Measurements from ENCODE around the gene MIDN. TPM values are rescaled to one million over a fixed set of nuclear protein-coding genes. Genes with fewer than 3 reads are reported as not detected.
"Not testable (repeated sequence)": the region's sequence is repeated elsewhere in the genome, so short reads cannot be mapped to it uniquely, and the experiment has no call there.

The MIDN gene
- 8.7 TPM for total RNA-seq
- 55.1 TPM for polyA plus RNA-seq
- long read RNA-seq, donor 1 = 0 reads
- long read RNA-seq, donor 2, transcript MIDN-201 (8 exons, 3,790 nt) = minor isoform, 5 of 52 reads
- long read RNA-seq, donor 2, transcript MIDN-206 (7 exons, 3,243 nt) = major isoform, 6 of 52 reads
- long read RNA-seq, donor 2, partial matches to known transcripts = 36 of 52 reads
- long read RNA-seq, donor 2, other reads (novel, unspliced or antisense) = 0 of 52 reads
- long read RNA-seq, donor 3, partial matches to known transcripts = 0 of 4 reads
- long read RNA-seq, donor 3, other reads (novel, unspliced or antisense) = 0 of 4 reads
- long read RNA-seq, donor 4, partial matches to known transcripts = 18 of 20 reads
- long read RNA-seq, donor 4, other reads (novel, unspliced or antisense) = 0 of 20 reads
- long read RNA-seq, donor 5, partial matches to known transcripts = 13 of 20 reads
- long read RNA-seq, donor 5, other reads (novel, unspliced or antisense) = 0 of 20 reads
- long read RNA-seq, donor 6, partial matches to known transcripts = 7 of 11 reads
- long read RNA-seq, donor 6, other reads (novel, unspliced or antisense) = 0 of 11 reads
- long read RNA-seq, donor 7, partial matches to known transcripts = 49 of 50 reads
- long read RNA-seq, donor 7, other reads (novel, unspliced or antisense) = 0 of 50 reads
- long read RNA-seq, donor 8, partial matches to known transcripts = 0 of 6 reads
- long read RNA-seq, donor 8, other reads (novel, unspliced or antisense) = 0 of 6 reads
- long read RNA-seq, donor 9, partial matches to known transcripts = 0 of 2 reads
- long read RNA-seq, donor 9, other reads (novel, unspliced or antisense) = 0 of 2 reads
- long read RNA-seq, donor 10, partial matches to known transcripts = 13 of 15 reads
- long read RNA-seq, donor 10, other reads (novel, unspliced or antisense) = 0 of 15 reads

GRCh38 chr19:1248139-1248785, at the start of gene MIDN:
MIDN (plus strand) TSS chr19:1248583; CDS start chr19:1250297, 1,714 bp downstream.
- 1% methylated on average over 60 of the region's 60 CpGs for WGBS
- Histone ChIP-seq H3K27me3 (ENCODE audit: control insufficient read depth in 2 of 2, insufficient read depth in 1 of 2, low read length in 1 of 2) (peaks cover 0 to 5% of the 10 kb centered on the region in 2 donors), H3K9me3 (ENCODE audit: control insufficient read depth in 2 of 2, insufficient read depth in 1 of 2, low read length in 1 of 2) (no peaks in the 10 kb centered on the region), H3K36me3 (ENCODE audit: control insufficient read depth in 2 of 2, insufficient read depth in 2 of 2, low read length in 1 of 2) (peaks cover 17 to 23% of the 10 kb centered on the region in 2 donors), H3K4me3 (ENCODE audit: low read length in 2 of 2) (peak within 1 kb of the TSS; percentile 33 to 99), H3K27ac (ENCODE audit: low read depth in 1 of 2, low read length in 1 of 2) (peak within 1 kb of the TSS; percentile 86 to 89), H3K4me1 (ENCODE audit: control insufficient read depth in 2 of 2, insufficient read depth in 2 of 2, low read length in 2 of 2) (peaks cover 10 to 46% of the 10 kb centered on the region in 2 donors)
- peak in 2 of 9 donors; percentile 39 to 65 for DNase-seq (ENCODE audit: low read depth in 6 of 9, low spot score in 9 of 9)

- H3K9me3 ChIP-seq (ENCODE audit: control insufficient read depth in 2 of 2, insufficient read depth in 1 of 2, low read length in 1 of 2) = no peaks in the 10 kb centered on the region
- H3K36me3 ChIP-seq (ENCODE audit: control insufficient read depth in 2 of 2, insufficient read depth in 2 of 2, low read length in 1 of 2) = no peaks in the 10 kb centered on the region
- no peak for DNase-seq (ENCODE audit: low read depth in 6 of 9, low spot score in 9 of 9)
- WGBS = 94% methylated on average over 10 of the region's 10 CpGs
- H3K27ac ChIP-seq (ENCODE audit: low read depth in 1 of 2, low read length in 1 of 2) = no peak overlapping the region
- H3K4me1 ChIP-seq (ENCODE audit: control insufficient read depth in 2 of 2, insufficient read depth in 2 of 2, low read length in 2 of 2) = no peaks in the 10 kb centered on the region
- H3K27me3 ChIP-seq (ENCODE audit: control insufficient read depth in 2 of 2, insufficient read depth in 1 of 2, low read length in 1 of 2) = no peaks in the 10 kb centered on the region
- H3K4me3 ChIP-seq (ENCODE audit: low read length in 2 of 2) = no peak overlapping the region
Observed at GRCh38 chr19:1199531-1199930, 48.9 kb upstream of the MIDN start.

DNA sequence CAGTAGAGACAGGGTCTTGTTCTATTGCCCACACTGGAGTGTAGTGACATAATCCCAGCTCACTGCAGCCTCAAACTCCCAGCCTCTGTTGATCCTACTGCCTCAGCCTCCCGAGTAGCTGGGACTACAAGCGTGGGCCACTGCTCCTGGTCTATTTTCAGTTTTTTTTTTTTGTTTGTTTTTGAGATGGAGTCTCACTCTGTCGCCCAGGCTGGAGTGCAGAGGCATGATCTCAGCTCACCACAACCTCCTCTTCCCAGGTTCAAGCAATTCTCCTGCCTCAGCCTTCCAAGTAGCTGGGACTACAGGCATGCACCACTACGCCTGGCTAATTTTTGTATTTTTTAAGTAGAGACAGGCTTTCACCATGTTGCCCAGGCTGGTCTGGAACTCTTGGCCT, 47.8 kb upstream of the MIDN start:
- WGBS = 96% methylated on average over 4 of the region's 4 CpGs
- H3K9me3 ChIP-seq (ENCODE audit: control insufficient read depth in 2 of 2, insufficient read depth in 1 of 2, low read length in 1 of 2); DNase-seq (ENCODE audit: low read depth in 6 of 9, low spot score in 9 of 9); H3K4me3 ChIP-seq (ENCODE audit: low read length in 2 of 2); H3K27me3 ChIP-seq (ENCODE audit: control insufficient read depth in 2 of 2, insufficient read depth in 1 of 2, low read length in 1 of 2); H3K36me3 ChIP-seq (ENCODE audit: control insufficient read depth in 2 of 2, insufficient read depth in 2 of 2, low read length in 1 of 2); H3K4me1 ChIP-seq (ENCODE audit: control insufficient read depth in 2 of 2, insufficient read depth in 2 of 2, low read length in 2 of 2); H3K27ac ChIP-seq (ENCODE audit: low read depth in 1 of 2, low read length in 1 of 2): not testable (repeated sequence)

DNA sequence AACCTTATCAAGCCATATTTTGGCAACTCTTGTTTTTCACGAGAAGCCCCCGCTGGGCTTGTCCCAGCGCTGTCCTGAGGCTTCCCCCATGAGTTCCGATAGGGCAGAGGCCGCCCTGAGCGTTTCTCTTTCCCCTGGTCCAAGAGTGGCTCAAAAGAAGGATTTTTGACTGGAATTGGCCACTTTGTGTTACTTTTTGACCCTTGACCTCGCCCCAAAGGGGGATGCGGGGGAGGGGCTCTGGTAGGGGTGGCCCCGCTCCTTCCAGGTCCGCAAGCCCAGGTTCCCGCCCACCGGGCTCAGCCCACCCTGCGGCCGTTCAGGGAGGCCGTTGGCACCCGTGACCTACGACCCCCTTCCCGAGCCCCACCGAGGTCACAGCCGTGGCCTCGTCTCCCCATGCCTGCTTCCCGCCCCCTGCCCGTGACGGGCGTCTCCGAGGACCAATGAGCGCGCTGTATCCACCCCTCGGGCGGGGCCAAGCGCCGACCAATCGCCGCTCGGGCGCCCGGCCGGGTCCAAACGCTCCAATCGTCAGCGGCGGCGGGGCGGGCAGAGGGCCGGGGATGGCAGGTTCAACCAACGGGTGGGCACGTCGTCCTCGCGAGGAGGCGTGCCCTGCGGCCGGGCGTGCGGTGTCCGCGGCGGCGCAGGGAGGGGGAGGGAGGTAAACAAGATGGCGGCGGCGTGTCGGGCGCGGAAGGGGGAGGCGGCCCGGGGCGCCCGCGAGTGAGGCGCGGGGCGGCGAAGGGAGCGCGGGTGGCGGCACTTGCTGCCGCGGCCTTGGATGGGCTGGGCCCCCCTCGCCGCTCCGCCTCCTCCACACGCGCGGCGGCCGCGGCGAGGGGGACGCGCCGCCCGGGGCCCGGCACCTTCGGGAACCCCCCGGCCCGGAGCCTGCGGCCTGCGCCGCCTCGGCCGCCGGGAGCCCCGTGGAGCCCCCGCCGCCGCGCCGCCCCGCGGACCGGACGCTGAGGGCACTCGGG, 43.0 kb upstream of the MIDN start, which contains the start of gene STK11:
Gene STK11, plus strand, starts transcription at position 665 of the 986 bp plus-strand sequence. CDS start 1,136 bp downstream, outside the sequence.
- DNase-seq (ENCODE audit: low read depth in 6 of 9, low spot score in 9 of 9) = peak; percentile 74 to 98 (median 95)
- Histone ChIP-seq H3K4me1 (ENCODE audit: control insufficient read depth in 2 of 2, insufficient read depth in 2 of 2, low read length in 2 of 2) (peaks cover 10 to 36% of the 10 kb centered on the region in 2 donors), H3K9me3 (ENCODE audit: control insufficient read depth in 2 of 2, insufficient read depth in 1 of 2, low read length in 1 of 2) (peaks cover 0 to 10% of the 10 kb centered on the region in 2 donors), H3K4me3 (ENCODE audit: low read length in 2 of 2) (peak within 1 kb of the TSS; percentile 72 to 93), H3K27ac (ENCODE audit: low read depth in 1 of 2, low read length in 1 of 2) (peak within 1 kb of the TSS; percentile 36 to 86), H3K27me3 (ENCODE audit: control insufficient read depth in 2 of 2, insufficient read depth in 1 of 2, low read length in 1 of 2) (peaks cover 3 to 21% of the 10 kb centered on the region in 2 donors), H3K36me3 (ENCODE audit: control insufficient read depth in 2 of 2, insufficient read depth in 2 of 2, low read length in 1 of 2) (peaks cover 12% of the 10 kb centered on the region in 2 donors)
- WGBS = 4% methylated on average over 114 of the region's 114 CpGs

GRCh38 chr19:1206150-1206863, 42.1 kb upstream of the MIDN start:
- H3K27ac ChIP-seq (ENCODE audit: low read depth in 1 of 2, low read length in 1 of 2) = no peak overlapping the region
- DNase-seq (ENCODE audit: low read depth in 6 of 9, low spot score in 9 of 9) = peak in 1 of 9 donors; percentile 26
- H3K36me3 ChIP-seq (ENCODE audit: control insufficient read depth in 2 of 2, insufficient read depth in 2 of 2, low read length in 1 of 2) = peaks cover 15 to 17% of the 10 kb centered on the region in 2 donors
- peaks cover 3 to 21% of the 10 kb centered on the region in 2 donors for H3K27me3 ChIP-seq (ENCODE audit: control insufficient read depth in 2 of 2, insufficient read depth in 1 of 2, low read length in 1 of 2)
- H3K9me3 ChIP-seq (ENCODE audit: control insufficient read depth in 2 of 2, insufficient read depth in 1 of 2, low read length in 1 of 2) = peaks cover 0 to 10% of the 10 kb centered on the region in 2 donors
- peaks cover 10 to 36% of the 10 kb centered on the region in 2 donors for H3K4me1 ChIP-seq (ENCODE audit: control insufficient read depth in 2 of 2, insufficient read depth in 2 of 2, low read length in 2 of 2)
- WGBS = 1% methylated on average over 78 of the region's 78 CpGs
- H3K4me3 ChIP-seq (ENCODE audit: low read length in 2 of 2) = peak overlapping the region; percentile 72 to 93

GRCh38 chr19:1206864-1207450, 41.4 kb upstream of the MIDN start:
- WGBS = 5% methylated on average over 38 of the region's 38 CpGs
- H3K27me3 ChIP-seq (ENCODE audit: control insufficient read depth in 2 of 2, insufficient read depth in 1 of 2, low read length in 1 of 2) = peaks cover 3 to 21% of the 10 kb centered on the region in 2 donors
- peak overlapping the region; percentile 72 to 93 for H3K4me3 ChIP-seq (ENCODE audit: low read length in 2 of 2)
- peaks cover 10 to 36% of the 10 kb centered on the region in 2 donors for H3K4me1 ChIP-seq (ENCODE audit: control insufficient read depth in 2 of 2, insufficient read depth in 2 of 2, low read length in 2 of 2)
- H3K27ac ChIP-seq (ENCODE audit: low read depth in 1 of 2, low read length in 1 of 2) = peak overlapping the region in 1 of 2 donors; percentile 10
- DNase-seq (ENCODE audit: low read depth in 6 of 9, low spot score in 9 of 9) = peak in 2 of 9 donors; percentile 19 to 37
- peaks cover 0 to 10% of the 10 kb centered on the region in 2 donors for H3K9me3 ChIP-seq (ENCODE audit: control insufficient read depth in 2 of 2, insufficient read depth in 1 of 2, low read length in 1 of 2)
- H3K36me3 ChIP-seq (ENCODE audit: control insufficient read depth in 2 of 2, insufficient read depth in 2 of 2, low read length in 1 of 2) = peaks cover 21 to 22% of the 10 kb centered on the region in 2 donors

DNA sequence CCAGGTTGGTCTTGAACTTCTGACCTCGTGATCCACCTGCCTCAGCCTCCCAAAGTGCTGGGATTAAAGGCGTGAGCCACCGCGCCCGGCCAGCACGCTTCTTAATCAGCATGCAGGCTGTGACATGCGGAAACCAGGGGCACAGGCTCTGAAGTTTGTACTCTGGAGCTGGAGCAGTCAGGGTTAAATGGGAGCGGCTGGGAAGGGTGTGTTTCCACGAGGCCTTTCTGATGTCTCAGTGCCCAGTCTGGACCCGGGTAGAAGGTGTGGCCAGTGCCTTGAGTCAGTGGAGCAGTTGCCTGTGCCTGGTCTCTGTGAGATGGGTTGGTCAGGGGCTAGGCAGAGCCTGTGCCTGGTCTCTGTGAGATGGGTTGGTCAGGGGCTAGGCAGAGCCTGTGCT, 39.6 kb upstream of the MIDN start:
- WGBS = 90% methylated on average over 10 of the region's 10 CpGs
- peaks cover 10 to 43% of the 10 kb centered on the region in 2 donors for H3K4me1 ChIP-seq (ENCODE audit: control insufficient read depth in 2 of 2, insufficient read depth in 2 of 2, low read length in 2 of 2)
- not testable (repeated sequence) for H3K9me3 ChIP-seq (ENCODE audit: control insufficient read depth in 2 of 2, insufficient read depth in 1 of 2, low read length in 1 of 2); H3K4me3 ChIP-seq (ENCODE audit: low read length in 2 of 2); DNase-seq (ENCODE audit: low read depth in 6 of 9, low spot score in 9 of 9); H3K27ac ChIP-seq (ENCODE audit: low read depth in 1 of 2, low read length in 1 of 2)
- peaks cover 3 to 21% of the 10 kb centered on the region in 2 donors for H3K27me3 ChIP-seq (ENCODE audit: control insufficient read depth in 2 of 2, insufficient read depth in 1 of 2, low read length in 1 of 2)
- peaks cover 25 to 26% of the 10 kb centered on the region in 2 donors for H3K36me3 ChIP-seq (ENCODE audit: control insufficient read depth in 2 of 2, insufficient read depth in 2 of 2, low read length in 1 of 2)
